Head of caudate nucleus (tissue), 42 donors: ENCODE data around the gene CERS6.

Experiments
- DNase-seq, 42 donors: peaks; one replicate each; pipeline versions ENCODE4 v3.0.0 to v3.0.0-alpha.2; 2020 to 2021; ENCODE audit warnings: mixed read lengths in 7 of 42
- intact Hi-C: fragments of 100-400 bp; cut with DNase I; formaldehyde crosslinking; loops from one replicate; pipeline ENCODE4 v1.15.0; 2022

Gene CERS6

GRCh38 chr2:168699844-168700417 lies 243.9 kb downstream of the CERS6 start:
- DNase-seq, result peak; percentile 21 to 85 (median 66)
- intact Hi-C loops, result no loop called here

DNA sequence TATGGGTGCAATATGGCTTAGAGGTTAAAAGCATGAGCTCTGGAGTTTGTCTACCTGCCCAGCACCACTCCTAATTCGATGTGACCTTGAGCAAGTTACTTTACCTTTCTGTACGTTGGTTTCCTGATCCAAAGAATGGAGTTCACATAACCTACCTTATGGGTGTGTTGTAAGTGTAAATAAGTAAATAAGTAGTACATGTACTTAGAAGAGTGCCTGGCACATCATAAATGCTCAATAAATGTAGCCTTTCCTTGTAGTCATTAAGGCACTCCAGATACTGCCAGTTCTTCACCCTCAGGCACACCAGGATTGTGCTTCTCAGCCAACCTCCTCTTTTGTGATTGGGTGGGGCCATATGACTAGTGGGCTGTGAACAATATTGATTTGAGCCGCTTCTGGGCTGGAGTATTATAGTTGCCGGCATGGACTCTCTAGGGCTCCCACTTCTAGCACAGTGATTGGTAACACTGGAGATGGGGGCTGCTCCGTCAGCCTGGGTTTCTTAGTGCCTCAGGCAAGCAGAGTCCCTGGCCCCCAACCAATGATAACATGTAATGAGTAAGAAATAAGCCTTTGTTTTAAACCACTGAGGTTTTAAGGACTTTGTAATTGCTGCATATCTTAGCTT lies 244.7 kb downstream of the CERS6 start:
- intact Hi-C loops, result no loop called here
- DNase-seq, result no peak

DNA sequence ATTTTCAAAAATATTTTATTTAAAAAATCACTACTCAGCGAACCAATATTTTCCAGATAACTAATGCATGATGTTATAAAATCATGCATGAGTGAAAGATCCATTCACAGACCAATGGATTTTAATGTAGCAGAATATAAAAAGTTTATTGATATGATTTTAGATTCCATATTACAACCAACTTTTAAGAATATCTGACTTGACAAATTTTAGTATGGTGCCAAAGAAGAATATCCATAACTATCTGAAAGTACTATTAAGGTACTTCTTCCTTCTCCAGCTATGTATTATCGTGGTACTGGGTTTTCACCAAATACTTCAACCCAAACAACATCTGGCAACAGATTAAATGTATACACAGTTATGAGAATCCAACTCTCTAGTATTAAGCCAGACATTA lies 246.5 kb downstream of the CERS6 start:
- intact Hi-C loops, result no loop called here
- no peak for DNase-seq

DNA sequence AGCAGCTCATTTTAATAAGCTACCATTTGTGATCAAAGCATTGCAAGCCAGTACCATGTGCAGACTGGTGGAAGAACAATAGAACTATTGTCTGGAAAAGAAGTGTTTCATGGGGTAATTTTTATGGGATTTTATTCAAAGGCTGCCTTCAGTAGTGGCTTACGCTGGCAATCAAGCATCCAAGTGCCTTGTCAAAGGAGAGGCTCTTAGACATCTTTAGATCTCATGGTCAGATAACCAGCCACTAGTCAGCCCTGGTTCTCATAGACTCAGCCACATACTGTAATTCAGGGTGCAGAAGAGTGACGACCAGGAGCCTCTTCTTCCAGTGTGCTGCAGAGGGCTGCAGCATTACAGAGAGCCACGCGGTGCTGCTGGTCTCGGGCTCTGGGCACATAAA lies 247.9 kb downstream of the CERS6 start:
- intact Hi-C loops, result no loop called here
- DNase-seq, result peak in 3 of 42 donors; percentile 17 to 25 (median 22)

GRCh38 chr2:168705534-168706470 lies 249.7 kb downstream of the CERS6 start:
- peak in 1 of 42 donors; percentile 29 for DNase-seq
- intact Hi-C loops, result no loop called here

DNA sequence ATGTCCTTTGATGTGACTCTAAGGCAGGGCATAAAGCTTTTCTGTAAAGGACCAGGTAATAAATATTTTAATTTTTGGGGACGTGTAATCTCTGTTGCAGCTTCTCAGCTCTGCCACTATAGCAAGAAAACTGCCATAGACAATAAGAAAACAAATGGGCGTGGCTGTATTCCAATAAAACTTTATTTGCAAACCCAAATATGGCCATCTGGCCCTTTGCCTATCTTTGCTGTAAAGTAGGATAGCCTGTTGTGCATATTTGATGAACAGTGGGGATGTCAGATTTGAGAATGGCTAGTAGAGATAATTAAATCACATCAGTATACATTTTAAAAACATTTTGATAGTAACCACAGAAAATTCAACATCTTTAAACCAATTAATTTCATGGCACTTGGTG lies 250.7 kb downstream of the CERS6 start:
- no peak for DNase-seq
- intact Hi-C loops, result no loop called here

DNA sequence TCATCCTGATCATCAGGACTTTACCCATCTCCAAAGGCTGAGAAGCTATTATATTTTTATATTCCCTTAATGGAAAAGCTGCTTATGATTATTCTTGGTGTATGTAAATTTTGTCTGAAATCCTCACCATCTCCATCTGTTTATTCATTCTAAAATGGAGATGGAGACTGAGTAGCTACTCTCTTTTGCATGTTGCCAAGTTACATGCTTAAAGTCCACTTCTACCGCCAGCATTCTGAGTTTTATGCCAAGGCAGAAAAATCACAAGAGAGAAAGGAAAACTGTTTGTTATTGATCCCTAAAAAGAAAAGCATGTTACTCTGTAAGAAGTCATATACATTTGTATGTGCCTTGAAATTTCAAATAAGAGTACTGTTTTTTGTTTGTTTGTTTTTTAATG lies 252.0 kb downstream of the CERS6 start:
- intact Hi-C loops, result no loop called here

DNA sequence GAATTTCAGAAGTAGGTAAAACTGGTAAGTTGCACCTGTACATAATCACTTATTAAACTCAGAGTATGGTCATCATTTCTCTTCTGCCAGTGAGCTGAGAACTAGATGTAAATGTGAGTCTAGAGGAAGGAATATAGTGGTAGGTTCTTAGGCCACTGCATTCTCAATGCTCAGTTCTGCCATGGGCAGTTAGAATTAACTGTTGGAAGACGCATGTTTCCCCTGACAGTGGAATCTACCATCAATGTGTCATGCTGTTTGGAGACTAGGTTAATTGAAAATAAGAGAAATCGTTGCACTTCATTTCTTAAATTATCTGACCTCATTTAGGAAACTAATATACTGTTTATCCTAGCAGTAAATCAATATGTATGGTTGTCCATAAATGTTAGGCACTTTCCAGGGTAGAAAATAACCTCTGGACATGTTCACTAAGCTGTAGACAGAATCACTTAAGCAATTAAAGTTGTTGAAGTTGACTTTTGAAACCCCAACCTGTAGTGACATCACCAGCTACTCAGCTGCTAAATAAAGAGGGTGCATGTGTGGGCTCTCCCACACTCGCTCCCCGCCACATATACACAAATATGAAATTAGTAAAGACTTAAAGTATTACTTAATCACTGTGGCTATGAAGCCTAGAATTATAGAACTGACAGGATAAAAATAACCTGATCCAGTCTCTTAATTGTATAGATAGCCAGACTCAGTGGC lies 254.8 kb downstream of the CERS6 start:
- intact Hi-C loops, result no loop called here
- no peak for DNase-seq

More for the DNA sequence above, 252.0 kb downstream of the CERS6 start:
- DNase-seq, result no peak

GRCh38 chr2:168712053-168712452 lies 256.0 kb downstream of the CERS6 start:
- no peak for DNase-seq

DNA sequence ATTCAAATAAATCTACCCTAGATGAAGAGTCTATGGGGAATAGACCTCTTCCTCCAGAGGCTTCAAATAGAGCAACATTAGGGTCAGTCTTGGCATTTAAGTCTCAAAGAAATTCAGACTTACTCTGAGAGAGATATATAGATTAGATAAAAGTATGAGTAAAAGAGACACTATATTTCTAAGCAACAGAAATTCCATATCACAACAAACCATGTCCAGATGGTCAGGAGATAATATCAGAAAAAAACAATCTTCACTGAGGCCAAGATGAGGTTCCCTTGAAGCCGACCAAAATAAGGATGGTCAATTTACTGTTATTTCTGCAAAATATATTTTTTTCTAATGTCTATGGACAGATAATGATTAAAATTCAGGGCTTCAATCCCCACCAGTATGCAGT lies 257.3 kb downstream of the CERS6 start:
- DNase-seq, result no peak
- intact Hi-C loops, result no loop called here

More at GRCh38 chr2:168712053-168712452, 256.0 kb downstream of the CERS6 start:
- intact Hi-C loops, result no loop called here

DNA sequence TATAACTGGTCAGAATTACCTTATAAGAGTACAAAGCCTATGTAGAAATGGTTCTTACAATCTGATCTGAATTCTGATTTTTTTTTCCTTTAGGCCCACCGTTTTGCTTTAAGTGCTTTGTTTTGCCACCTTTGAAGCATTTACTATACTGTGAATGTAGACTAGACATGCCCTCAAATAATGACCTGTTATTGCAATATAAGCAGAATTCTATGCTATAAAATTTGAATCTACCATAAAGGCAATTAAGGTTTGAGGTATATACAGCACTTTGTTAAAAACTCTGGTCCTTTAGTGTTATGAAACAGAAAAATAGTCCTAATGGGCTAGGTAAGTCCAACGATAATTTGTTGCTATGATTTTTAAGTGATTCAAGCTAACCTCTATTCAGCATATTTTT lies 259.8 kb downstream of the CERS6 start:
- no peak for DNase-seq
- intact Hi-C loops, result no loop called here

GRCh38 chr2:168716839-168717238 lies 260.8 kb downstream of the CERS6 start:
- intact Hi-C loops, result no loop called here

DNA sequence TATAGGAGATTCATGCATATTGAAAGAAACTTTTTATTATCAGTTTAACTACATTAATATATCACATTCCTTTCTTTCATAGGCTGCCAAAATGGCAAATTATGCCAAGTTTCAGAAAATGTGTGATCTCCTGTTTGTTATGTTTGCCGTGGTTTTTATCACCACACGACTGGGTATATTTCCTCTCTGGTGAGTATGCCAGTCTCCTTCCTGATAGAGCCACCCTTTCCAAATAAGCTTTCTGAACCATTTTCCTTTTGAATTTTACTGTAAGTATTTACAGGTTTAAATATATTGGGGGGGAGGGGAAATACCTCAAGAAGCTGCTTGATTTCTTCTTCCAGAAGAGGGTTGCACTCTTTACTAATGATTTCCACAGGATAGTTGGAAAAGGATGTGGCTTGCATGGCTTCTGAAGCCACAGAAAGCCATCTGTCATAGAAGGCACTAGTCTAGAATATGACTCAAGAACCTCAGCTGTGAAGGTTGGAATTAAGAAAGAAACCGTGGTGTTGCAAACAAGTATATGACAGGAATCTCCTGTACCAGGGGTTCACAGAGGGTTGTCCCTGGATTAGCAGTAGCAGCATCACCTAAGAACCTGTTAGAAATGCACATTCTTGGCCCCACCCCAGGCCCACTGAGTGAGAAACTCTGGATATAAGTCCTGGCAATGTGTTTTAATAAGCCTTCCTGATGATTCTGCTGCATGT lies 261.9 kb downstream of the CERS6 start:
- intact Hi-C loops, result no loop called here
- DNase-seq, result no peak

More at GRCh38 chr2:168716839-168717238, 260.8 kb downstream of the CERS6 start:
- no peak for DNase-seq

DNA sequence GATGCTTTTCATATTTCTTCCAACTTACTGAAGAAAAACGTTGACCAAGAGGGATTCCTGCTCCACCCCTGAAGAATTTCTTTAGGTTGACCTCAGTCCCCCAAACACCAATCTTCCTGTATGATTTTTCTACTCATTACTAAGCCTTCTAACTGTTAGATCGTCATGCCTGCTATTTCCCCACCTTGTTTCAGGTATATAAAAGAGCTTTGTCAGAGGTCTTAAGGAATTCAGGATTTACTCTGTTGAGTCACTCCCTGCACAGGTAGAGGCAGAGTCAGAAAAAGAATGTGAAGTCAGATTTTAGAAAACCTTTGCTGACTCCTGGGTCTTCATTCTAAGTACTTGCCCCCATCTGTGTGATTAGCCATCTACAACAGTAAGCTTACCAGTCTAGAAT lies 262.6 kb downstream of the CERS6 start:
- intact Hi-C loops, result no loop called here
- no peak for DNase-seq

GRCh38 chr2:168719446-168719845 lies 263.4 kb downstream of the CERS6 start:
- no peak for DNase-seq
- intact Hi-C loops, result no loop called here

GRCh38 chr2:168722592-168722991 lies 266.5 kb downstream of the CERS6 start:
- intact Hi-C loops, result no loop called here
- DNase-seq, result no peak

DNA sequence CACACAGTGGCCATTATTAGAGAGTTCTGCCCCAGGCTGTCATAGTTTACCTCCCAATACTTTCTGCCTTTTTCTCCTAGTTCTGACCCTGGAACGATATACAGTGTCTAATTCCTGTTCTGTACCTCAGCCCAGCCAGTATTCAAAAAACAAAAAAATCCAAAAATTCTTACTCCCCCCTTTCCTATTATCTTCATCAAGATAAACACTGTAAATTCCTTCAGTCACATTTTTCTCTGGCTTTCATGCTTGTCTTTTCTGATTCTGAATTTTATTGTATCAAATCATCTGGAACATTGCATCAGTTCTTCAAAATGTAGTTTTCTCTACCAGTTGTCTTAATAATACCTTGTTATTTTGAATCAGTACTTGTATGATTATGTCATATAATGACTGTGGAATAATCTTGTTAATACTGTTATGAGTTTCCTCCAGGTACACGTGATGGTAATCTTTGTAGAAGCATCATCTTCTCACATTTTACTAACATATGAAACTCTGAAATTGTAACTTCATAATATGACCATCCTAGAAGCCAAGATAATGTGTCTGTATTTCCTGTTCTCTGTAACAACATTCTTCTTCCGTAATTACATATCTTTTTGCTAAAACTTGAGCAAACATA lies 267.3 kb downstream of the CERS6 start:
- intact Hi-C loops, result no loop called here
- DNase-seq, result no peak

GRCh38 chr2:168726375-168726774 lies 270.3 kb downstream of the CERS6 start:
- intact Hi-C loops, result no loop called here
- no peak for DNase-seq
